Endothelial cell of umbilical vein (primary cell): ENCODE measurements around the gene TBCE. TPM values are rescaled to one million over a fixed set of nuclear protein-coding genes. Genes with fewer than 3 reads are reported as not detected.

Source experiments
- BruUV-seq: library from RNA; stranded (reverse); fragments of 400-500 nt; replicated peaks from 2 replicates; lab custom pipeline; 2021; lab: Mats Ljungman, UMichigan
- CTCF ChIA-PET: fragments of 300-600, 350-600 bp; sonication (Branson Sonifier 250); formaldehyde crosslinking; loops from one replicate; lab custom pipeline; 2021; ENCODE audit warnings: antibody characterized with exemption, inconsistent platforms; lab: Charles Lee
- POLR2A ChIA-PET: fragments of 300-600, 350-600 bp; sonication (Branson Sonifier 250); formaldehyde crosslinking; loops from one replicate; lab custom pipeline; 2021; ENCODE audit warnings: antibody characterized with exemption, inconsistent platforms; lab: Charles Lee
- DNase-seq: peaks from one replicate; pipeline ENCODE4 v3.0.0-alpha.2; 2011; ENCODE audit warnings: low read depth, low spot score
- FAIRE-seq: peaks from 2 replicates; lab custom pipeline; 2011; peaks lifted over from hg19 to GRCh38; lab: Jason Lieb, UNC
- H2AFZ ChIP-seq: 2 replicates; pipeline ENCODE4 v1.6.0; 2012; ENCODE audit warnings: low read depth, low read length, control low read depth, inconsistent platforms
- H3K27ac ChIP-seq: 2 replicates; pipeline ENCODE4 v1.5.1; 2011; ENCODE audit warnings: low read depth, mild to moderate bottlenecking, control low read depth, low read length, moderate library complexity; ENCODE audit not compliant: insufficient read depth
- H3K27me3 ChIP-seq, 2 experiments: 2 replicates each; pipeline versions ENCODE4 v1.6.0 to v1.6.1; 2011; ENCODE audit warnings: low read length in 2 of 2, mixed read lengths in 1 of 2; ENCODE audit not compliant: control insufficient read depth in 2 of 2, insufficient read depth in 2 of 2
- H3K36me3 ChIP-seq, 2 experiments: 2 replicates in 1 of 2; 3 replicates in 1 of 2; pipeline ENCODE4 v1.5.1; 2011; ENCODE audit warnings: low read length in 2 of 2, mild to moderate bottlenecking in 1 of 2, moderate library complexity in 1 of 2; ENCODE audit not compliant: control insufficient read depth in 2 of 2, insufficient read depth in 2 of 2; ENCODE audit errors: extremely low read depth in 1 of 2
- H3K4me1 ChIP-seq: 3 replicates; pipeline ENCODE4 v1.5.1; 2011; ENCODE audit warnings: mild to moderate bottlenecking, low read length; ENCODE audit not compliant: control insufficient read depth, insufficient read depth; ENCODE audit errors: extremely low read depth
- H3K4me2 ChIP-seq: 2 replicates; pipeline ENCODE4 v1.6.1; 2011; ENCODE audit warnings: low read length, control low read depth, mixed read lengths; ENCODE audit not compliant: insufficient read depth
- H3K4me3 ChIP-seq, 3 experiments: fragments of 200-600 bp in 1 of 3; sonication (generic), shearing (Covaris generic) in 1 of 3; replicated peaks in 1 of 3; 2 replicates each; pipeline ENCODE4 v1.5.1; 2011 to 2016; ENCODE audit warnings: control low read depth in 3 of 3, low read length in 3 of 3, mild to moderate bottlenecking in 2 of 3, inconsistent platforms in 1 of 3, low read depth in 1 of 3, moderate library complexity in 1 of 3; ENCODE audit not compliant: insufficient read depth in 1 of 3
- H3K79me2 ChIP-seq: 2 replicates; pipeline ENCODE4 v1.6.0; 2012; ENCODE audit warnings: low read length, inconsistent platforms; ENCODE audit not compliant: control insufficient read depth, insufficient read depth
- H3K9ac ChIP-seq: replicated peaks from 2 replicates; pipeline ENCODE3; 2011; ENCODE audit warnings: low read length, control low read depth; ENCODE audit not compliant: insufficient read depth; ENCODE audit errors: extremely low read depth
- H3K9me1 ChIP-seq: replicated peaks from 3 replicates; pipeline ENCODE4 v1.6.0; 2011; ENCODE audit warnings: mild to moderate bottlenecking, low read length; ENCODE audit not compliant: control insufficient read depth, insufficient read depth; ENCODE audit errors: extremely low read depth
- H3K9me3 ChIP-seq: replicated peaks from 2 replicates; pipeline ENCODE4 v1.5.1; 2012; ENCODE audit warnings: low read length, inconsistent platforms; ENCODE audit not compliant: control insufficient read depth, insufficient read depth
- H4K20me1 ChIP-seq: replicated peaks from 2 replicates; pipeline ENCODE3; 2011; ENCODE audit warnings: mild to moderate bottlenecking, low read length; ENCODE audit not compliant: control insufficient read depth, insufficient read depth; ENCODE audit errors: extremely low read depth
- EZH2 ChIP-seq: IDR thresholded peaks from 2 replicates; pipeline ENCODE4 v1.6.1; 2012; ENCODE audit warnings: borderline replicate concordance, low read depth, mild to moderate bottlenecking, moderate library complexity, low read length, inconsistent platforms; ENCODE audit not compliant: severe bottlenecking
- FOS ChIP-seq: IDR thresholded peaks from 2 replicates; pipeline ENCODE4 v1.6.1; 2011; ENCODE audit warnings: mild to moderate bottlenecking, low read length, moderate library complexity, borderline replicate concordance; ENCODE audit not compliant: insufficient read depth
- GATA2 ChIP-seq: IDR thresholded peaks from 2 replicates; pipeline ENCODE4 v1.7.0; 2011; ENCODE audit warnings: low read depth, mild to moderate bottlenecking, moderate library complexity, mixed read lengths, low read length; ENCODE audit not compliant: insufficient read length, insufficient read depth
- JUN ChIP-seq: IDR thresholded peaks from 2 replicates; pipeline ENCODE4 v1.6.1; 2011; ENCODE audit warnings: borderline replicate concordance, low read depth; ENCODE audit not compliant: insufficient read length, insufficient read depth
- MYC ChIP-seq: IDR thresholded peaks from one replicate; pipeline ENCODE4 v1.6.1; 2011; ENCODE audit warnings: mild to moderate bottlenecking, low read depth, low read length
- POLR2A ChIP-seq: IDR thresholded peaks from 2 replicates; pipeline ENCODE4 v1.6.1; 2012; ENCODE audit warnings: low read depth, mild to moderate bottlenecking, control low read depth, low read length
- POLR2AphosphoS5 ChIP-seq: IDR thresholded peaks from 2 replicates; pipeline ENCODE4 v1.6.1; 2012; ENCODE audit warnings: low read depth, mild to moderate bottlenecking, control low read depth, low read length, moderate library complexity; ENCODE audit not compliant: insufficient read depth
- dilution Hi-C: fragments of 300-500 bp; cut with MboI; formaldehyde crosslinking; loops from one replicate; pipeline ENCODE4 v1.15.0; 2019; ENCODE audit warnings: low sequenced_read_pairs; ENCODE audit not compliant: extremely low pct_ligation_motif_present
- intact Hi-C: fragments of 100-400 bp; cut with micrococcal nuclease; formaldehyde crosslinking; loops from one replicate; pipeline ENCODE4 v1.10.0; 2022
- polyA plus RNA-seq, 4 experiments: library from polyadenylated mRNA; depleted of rRNA in 3 of 4; stranded (reverse) in 3 of 4; unstranded in 1 of 4; fragments of >200 nt; gene quantifications; 2 replicates each; pipeline versions ENCODE4 v1.2.1 to v1.2.3, GENCODE V29; 2011 to 2012; ENCODE audit warnings: missing spikeins in 1 of 4
- small RNA-seq: library from RNA; depleted of rRNA; stranded (forward); fragments of <200 nt; gene quantifications from one replicate; pipeline ENCODE3, GENCODE V24; 2012; ENCODE audit warnings: low replicate concordance, low read depth; ENCODE audit not compliant: insufficient read depth, insufficient read length
- total RNA-seq: library from RNA; stranded (reverse); gene quantifications from 2 replicates; pipeline ENCODE4 v1.2.3, GENCODE V29; 2021
- TF ChIP-seq, protein P1 (sequence below), 2 donors: IDR thresholded peaks; 1 replicate in 1 of 2; 2 replicates in 1 of 2; pipeline ENCODE4 v1.5.1; 2011; ENCODE audit warnings: low read length in 2 of 2, mild to moderate bottlenecking in 2 of 2, moderate library complexity in 2 of 2, control low read depth in 1 of 2, inconsistent platforms in 1 of 2, low read depth in 1 of 2; ENCODE audit not compliant: insufficient read depth in 1 of 2; ENCODE audit errors: extremely low read depth in 1 of 2
- TF ChIP-seq, protein P2 (sequence below): IDR thresholded peaks from 2 replicates; pipeline ENCODE4 v1.6.1; 2011; ENCODE audit not compliant: insufficient read depth, insufficient read length

The TBCE gene
- total and polyA plus RNA-seq, 2 donors (not counting 3 experiments of a cell fraction or from before 2014, with no cell fraction given), result 13.7 to 32.6 TPM

DNA sequence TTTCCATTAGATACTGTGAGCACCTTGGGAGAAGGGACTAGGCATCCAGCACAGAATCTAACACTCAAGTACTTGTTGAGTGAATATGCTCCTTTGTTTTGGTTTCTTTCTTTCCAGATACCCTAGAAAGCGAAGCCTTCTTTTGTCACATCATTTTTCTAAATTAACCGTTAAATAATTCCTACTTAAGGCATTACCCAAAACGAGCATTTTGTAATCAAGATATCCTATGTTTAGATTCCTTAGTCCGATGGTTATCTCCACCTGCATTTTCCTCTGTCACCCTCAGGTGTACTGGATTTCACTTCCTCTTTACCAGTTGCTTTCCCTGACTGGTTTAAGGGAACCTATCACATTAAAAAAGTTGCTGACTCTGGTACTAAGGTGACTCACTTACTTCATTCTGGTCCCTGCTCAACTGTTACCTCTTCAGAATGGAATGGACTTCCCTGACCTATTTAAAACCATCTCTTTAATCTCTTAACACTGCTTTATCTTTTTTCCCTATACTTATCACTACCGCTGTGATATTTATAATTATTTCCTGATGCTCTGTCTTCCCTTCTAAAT lies 133.8 kb downstream of the TBCE start:
- H3K4me2 ChIP-seq, result no peak overlapping the region
- H3K4me1 ChIP-seq, result peaks cover 9% of the 10 kb centered on the region
- ChIA-PET CTCF (no interaction called here), POLR2A (no interaction called here)
- no peaks in the 10 kb centered on the region for H3K9me3 ChIP-seq
- FAIRE-seq, result no peak
- no peaks in the 10 kb centered on the region for H3K9me1 ChIP-seq
- no peak for TF ChIP-seq MYC
- TF ChIP-seq EZH2, result no peak
- TF ChIP-seq GATA2, result no peak
- TF ChIP-seq POLR2A, result no peak
- TF ChIP-seq JUN, result no peak
- TF ChIP-seq, protein P1, sequence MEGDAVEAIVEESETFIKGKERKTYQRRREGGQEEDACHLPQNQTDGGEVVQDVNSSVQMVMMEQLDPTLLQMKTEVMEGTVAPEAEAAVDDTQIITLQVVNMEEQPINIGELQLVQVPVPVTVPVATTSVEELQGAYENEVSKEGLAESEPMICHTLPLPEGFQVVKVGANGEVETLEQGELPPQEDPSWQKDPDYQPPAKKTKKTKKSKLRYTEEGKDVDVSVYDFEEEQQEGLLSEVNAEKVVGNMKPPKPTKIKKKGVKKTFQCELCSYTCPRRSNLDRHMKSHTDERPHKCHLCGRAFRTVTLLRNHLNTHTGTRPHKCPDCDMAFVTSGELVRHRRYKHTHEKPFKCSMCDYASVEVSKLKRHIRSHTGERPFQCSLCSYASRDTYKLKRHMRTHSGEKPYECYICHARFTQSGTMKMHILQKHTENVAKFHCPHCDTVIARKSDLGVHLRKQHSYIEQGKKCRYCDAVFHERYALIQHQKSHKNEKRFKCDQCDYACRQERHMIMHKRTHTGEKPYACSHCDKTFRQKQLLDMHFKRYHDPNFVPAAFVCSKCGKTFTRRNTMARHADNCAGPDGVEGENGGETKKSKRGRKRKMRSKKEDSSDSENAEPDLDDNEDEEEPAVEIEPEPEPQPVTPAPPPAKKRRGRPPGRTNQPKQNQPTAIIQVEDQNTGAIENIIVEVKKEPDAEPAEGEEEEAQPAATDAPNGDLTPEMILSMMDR (IDR thresholded peaks at IDR 0.05; ENCODE audit: extremely low read depth in 1 of 2, insufficient read depth in 1 of 2, low read depth in 1 of 2, low read length in 2 of 2), result no peak
- no peak for TF ChIP-seq FOS
- TF ChIP-seq, protein P2, sequence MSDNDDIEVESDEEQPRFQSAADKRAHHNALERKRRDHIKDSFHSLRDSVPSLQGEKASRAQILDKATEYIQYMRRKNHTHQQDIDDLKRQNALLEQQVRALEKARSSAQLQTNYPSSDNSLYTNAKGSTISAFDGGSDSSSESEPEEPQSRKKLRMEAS, result no peak
- no peak for TF ChIP-seq POLR2AphosphoS5
- intact Hi-C loops, result loop anchor here (5.0 to 10.0 kb wide), 5 partner anchors 249 to 1026 kb away; partner anchors contain the start of genes NID1 and TARBP1
- peaks cover 2% of the 10 kb centered on the region for H4K20me1 ChIP-seq
- no peak overlapping the region for H2AFZ ChIP-seq
- H3K27ac ChIP-seq, result no peak overlapping the region
- no peaks in the 10 kb centered on the region for H3K36me3 ChIP-seq
- dilution Hi-C loops, result no loop called here
- no peak overlapping the region for H3K9ac ChIP-seq
- H3K4me3 ChIP-seq, result no peak overlapping the region
- BruUV-seq, result no TSS peak
- no peak for DNase-seq
- H3K79me2 ChIP-seq, result peaks cover 66% of the 10 kb centered on the region
- H3K27me3 ChIP-seq, result no peaks in the 10 kb centered on the region

Small RNA genes within 50 kb of the gene (small RNA-seq; reads per million reads assigned to genes)
- gene AL391994.1, result not detected
- not detected for gene RPS21P1

Other genes with a start within 250 kb of the TBCE start
- 98.4 and 108 TPM in 2 replicates for gene TOMM20, start 238.6 kb upstream of the TBCE start, total RNA-seq
- gene TOMM20, start 238.6 kb upstream of the TBCE start, polyA plus RNA-seq, result 31.8 and 42.5 TPM in 2 replicates
- 78.4 and 80.7 TPM in 2 replicates for gene RBM34, start 206.2 kb upstream of the TBCE start, total RNA-seq
- 16.1 and 17.7 TPM in 2 replicates for gene RBM34, start 206.2 kb upstream of the TBCE start, polyA plus RNA-seq
- gene ARID4B, start 39.2 kb upstream of the TBCE start, total RNA-seq, result 33.5 and 40.7 TPM in 2 replicates
- gene ARID4B, start 39.2 kb upstream of the TBCE start, polyA plus RNA-seq, result 4.0 and 6.7 TPM in 2 replicates
- 24.8 and 29.5 TPM in 2 replicates for gene GGPS1, start 38.9 kb upstream of the TBCE start, total RNA-seq
- gene GGPS1, start 38.9 kb upstream of the TBCE start, polyA plus RNA-seq, result 9.1 and 10.7 TPM in 2 replicates
- gene B3GALNT2, start 137.0 kb downstream of the TBCE start, total RNA-seq, result 30.0 and 32.2 TPM in 2 replicates
- 8.7 and 12.0 TPM in 2 replicates for gene B3GALNT2, start 137.0 kb downstream of the TBCE start, polyA plus RNA-seq